ENCODE measurements around the gene KISS1. TPM values are rescaled to one million over a fixed set of nuclear protein-coding genes. Genes with fewer than 3 reads are reported as not detected.

The KISS1 gene
- polyA plus RNA-seq, 1 donor (not counting 4 experiments of a cell fraction or from before 2014, with no cell fraction given): not detected

- dilution Hi-C loops (cut with MboI; ENCODE audit: extremely low pct_ligation_motif_present, low sequenced_read_pairs): loop anchor here (25.0 kb wide), 1 partner anchor 285 kb away; the partner anchor contains the start of gene SNRPE
- no peak for TF ChIP-seq EZH2 (IDR thresholded peaks at IDR 0.05; ENCODE audit: low read length)
- no peak for TF ChIP-seq CTCF (optimal IDR thresholded peaks at IDR 0.05 in 1 of 3, IDR thresholded peaks at IDR 0.05 in 1 of 3, conservative IDR thresholded peaks at IDR 0.05 in 1 of 3; ENCODE audit: extremely low read depth in 1 of 3, insufficient read depth in 2 of 3, low read length in 3 of 3)
- H3K27ac ChIP-seq (ENCODE audit: control insufficient read depth, insufficient read depth, low read length): no peak overlapping the region
- H3K4me1 ChIP-seq (ENCODE audit: control insufficient read depth, extremely low read depth, insufficient read depth, low read length): peaks cover 16% of the 10 kb centered on the region
- no peak overlapping the region for H3K4me3 ChIP-seq (ENCODE audit: control insufficient read depth in 2 of 3, extremely low read depth in 1 of 3, insufficient read depth in 2 of 3, low read depth in 1 of 3, low read length in 3 of 3)
- H3K9me3 ChIP-seq (ENCODE audit: control insufficient read depth, low read depth, low read length): no peaks in the 10 kb centered on the region
- no peaks in the 10 kb centered on the region for H3K27me3 ChIP-seq (ENCODE audit: control insufficient read depth, extremely low read depth, insufficient read depth, low read length)
- no peaks in the 10 kb centered on the region for H3K9me1 ChIP-seq (ENCODE audit: control insufficient read depth, extremely low read depth, insufficient read depth, low read length)
- no peak overlapping the region for H3K4me2 ChIP-seq (ENCODE audit: control insufficient read depth, extremely low read depth, insufficient read depth, low read depth, low read length)
- no peak overlapping the region for H3K9ac ChIP-seq (ENCODE audit: control insufficient read depth, extremely low read depth, insufficient read depth, low read length)
- no peaks in the 10 kb centered on the region for H4K20me1 ChIP-seq (ENCODE audit: control insufficient read depth, extremely low read depth, insufficient read depth, low read length)
- H3K36me3 ChIP-seq (ENCODE audit: control insufficient read depth in 2 of 2, extremely low read depth in 1 of 2, insufficient read depth in 2 of 2, low read length in 2 of 2): no peaks in the 10 kb centered on the region
- DNase-seq (ENCODE audit: low read depth, low spot score) (no peak), FAIRE-seq (no peak)
- H2AFZ ChIP-seq (ENCODE audit: control insufficient read depth, low read length): no peak overlapping the region
- H3K79me2 ChIP-seq (ENCODE audit: control insufficient read depth, insufficient read depth, low read length): no peaks in the 10 kb centered on the region
These were observed 48.6 kb downstream of the KISS1 start for GRCh38 chr1:204147406-204148383.

GRCh38 chr1:204146965-204147364 is 49.3 kb downstream of the KISS1 start:
- no peak for FAIRE-seq
- Histone ChIP-seq H3K4me3 (ENCODE audit: control insufficient read depth in 2 of 3, extremely low read depth in 1 of 3, insufficient read depth in 2 of 3, low read depth in 1 of 3, low read length in 3 of 3) (no peak overlapping the region), H3K27me3 (ENCODE audit: control insufficient read depth, extremely low read depth, insufficient read depth, low read length) (no peaks in the 10 kb centered on the region), H3K4me2 (ENCODE audit: control insufficient read depth, extremely low read depth, insufficient read depth, low read depth, low read length) (no peak overlapping the region), H3K9me3 (ENCODE audit: control insufficient read depth, low read depth, low read length) (no peaks in the 10 kb centered on the region), H3K9ac (ENCODE audit: control insufficient read depth, extremely low read depth, insufficient read depth, low read length) (no peak overlapping the region), H3K9me1 (ENCODE audit: control insufficient read depth, extremely low read depth, insufficient read depth, low read length) (no peaks in the 10 kb centered on the region), H3K4me1 (ENCODE audit: control insufficient read depth, extremely low read depth, insufficient read depth, low read length) (peaks cover 13% of the 10 kb centered on the region), H4K20me1 (ENCODE audit: control insufficient read depth, extremely low read depth, insufficient read depth, low read length) (no peaks in the 10 kb centered on the region), H3K27ac (ENCODE audit: control insufficient read depth, insufficient read depth, low read length) (no peak overlapping the region), H3K36me3 (ENCODE audit: control insufficient read depth in 2 of 2, extremely low read depth in 1 of 2, insufficient read depth in 2 of 2, low read length in 2 of 2) (no peaks in the 10 kb centered on the region), H3K79me2 (ENCODE audit: control insufficient read depth, insufficient read depth, low read length) (no peaks in the 10 kb centered on the region), H2AFZ (ENCODE audit: control insufficient read depth, low read length) (no peak overlapping the region)
- dilution Hi-C loops (cut with MboI; ENCODE audit: extremely low pct_ligation_motif_present, low sequenced_read_pairs): loop anchor here (25.0 kb wide), 1 partner anchor 285 kb away; the partner anchor contains the start of gene SNRPE
- DNase-seq (ENCODE audit: low read depth, low spot score): no peak
- TF ChIP-seq EZH2 (IDR thresholded peaks at IDR 0.05; ENCODE audit: low read length) (no peak), CTCF (optimal IDR thresholded peaks at IDR 0.05 in 1 of 3, IDR thresholded peaks at IDR 0.05 in 1 of 3, conservative IDR thresholded peaks at IDR 0.05 in 1 of 3; ENCODE audit: extremely low read depth in 1 of 3, insufficient read depth in 2 of 3, low read length in 3 of 3) (no peak)
